GM23338 (cell line): ENCODE data around the gene MESD. TPM values are rescaled to one million over a fixed set of nuclear protein-coding genes. Genes with fewer than 3 reads are reported as not detected.

Source experiments
- ATAC-seq: fragments of 200-7000 bp; cut with Tn5 transposase; 3 replicates; pipeline ENCODE4 v1.9.1; 2020
- DNase-seq: peaks from one replicate; pipeline ENCODE4 v3.0.0-alpha.2; 2015; ENCODE audit warnings: low spot score
- H2AFZ ChIP-seq: fragments of 200-600 bp; sonication (generic); 2 replicates; pipeline ENCODE4 v1.8.0; 2016; ENCODE audit warnings: antibody characterized with exemption, mild to moderate bottlenecking, moderate library complexity
- H3F3A ChIP-seq: fragments of 200-600 bp; sonication (generic); replicated peaks from 2 replicates; pipeline ENCODE4 v1.8.0; 2017; ENCODE audit warnings: antibody characterized with exemption, mixed run types, low read depth
- H3K27ac ChIP-seq: fragments of 200-600 bp; sonication (generic); 2 replicates; pipeline ENCODE4 v1.6.1; 2016; ENCODE audit warnings: low read depth
- H3K27me3 ChIP-seq: fragments of 200-600 bp; sonication (generic); 2 replicates; pipeline ENCODE4 v1.8.0; 2016; ENCODE audit warnings: mild to moderate bottlenecking, mixed run types, moderate library complexity; ENCODE audit not compliant: insufficient read depth
- H3K36me3 ChIP-seq: fragments of 200-600 bp; sonication (generic); 2 replicates; pipeline ENCODE4 v1.8.0; 2016; ENCODE audit warnings: mild to moderate bottlenecking; ENCODE audit not compliant: insufficient read depth
- H3K4me1 ChIP-seq: fragments of 200-600 bp; sonication (generic); 2 replicates; pipeline ENCODE4 v1.8.0; 2016; ENCODE audit warnings: mild to moderate bottlenecking, moderate library complexity; ENCODE audit not compliant: insufficient read depth
- H3K4me2 ChIP-seq: fragments of 200-600 bp; sonication (generic); 2 replicates; pipeline ENCODE4 v1.7.1; 2017; ENCODE audit warnings: mixed run types
- H3K4me3 ChIP-seq: fragments of 200-600 bp; sonication (generic); 2 replicates; pipeline ENCODE4 v1.6.1; 2016; ENCODE audit warnings: mixed run types
- H3K79me2 ChIP-seq: fragments of 200-600 bp; sonication (generic); replicated peaks from 2 replicates; pipeline ENCODE4 v1.8.0; 2017; ENCODE audit warnings: mild to moderate bottlenecking; ENCODE audit not compliant: insufficient read depth
- H3K9me2 ChIP-seq: fragments of 200-600 bp; sonication (generic); 2 replicates; pipeline ENCODE4 v1.8.0; 2017; ENCODE audit not compliant: insufficient read depth
- H4K20me1 ChIP-seq: fragments of 200-600 bp; sonication (generic); replicated peaks from 2 replicates; pipeline ENCODE4 v1.8.0; 2017; ENCODE audit warnings: mild to moderate bottlenecking; ENCODE audit not compliant: insufficient read depth
- H3K27ac Mint-ChIP-seq: 2 replicates; pipeline ENCODE4 v1.8.0; 2020; ENCODE audit warnings: inconsistent platforms, mild to moderate bottlenecking, moderate library complexity, mixed read lengths
- H3K27me3 Mint-ChIP-seq: 3 replicates; pipeline ENCODE4 v1.8.0; 2022; ENCODE audit warnings: low read depth, mild to moderate bottlenecking, moderate library complexity, mixed read lengths, inconsistent platforms; ENCODE audit not compliant: insufficient read depth, poor library complexity
- H3K36me3 Mint-ChIP-seq: 3 replicates; pipeline ENCODE4 v1.8.0; 2021; ENCODE audit warnings: low read depth, mild to moderate bottlenecking, inconsistent platforms, moderate library complexity, mixed read lengths
- H3K4me1 Mint-ChIP-seq: 3 replicates; pipeline ENCODE4 v1.8.0; 2020; ENCODE audit warnings: mild to moderate bottlenecking, inconsistent platforms, mixed read lengths
- H3K4me3 Mint-ChIP-seq: 3 replicates; pipeline ENCODE4 v1.8.0; 2021; ENCODE audit warnings: moderate library complexity, mild to moderate bottlenecking, inconsistent platforms, mixed read lengths
- H3K9me3 Mint-ChIP-seq: 3 replicates; pipeline ENCODE4 v1.8.0; 2020; ENCODE audit warnings: moderate library complexity, mild to moderate bottlenecking, inconsistent platforms, mixed read lengths
- CTCF ChIP-seq, 2 experiments: fragments of 200-600 bp in 1 of 2; sonication (generic) in 1 of 2; conservative IDR thresholded peaks; 2 replicates each; pipeline versions ENCODE4 v1.5.1 to v1.6.1; 2016 to 2017; ENCODE audit warnings: antibody characterized with exemption in 2 of 2, low read depth in 2 of 2, mild to moderate bottlenecking in 2 of 2, moderate library complexity in 1 of 2
- EZH2phosphoT487 ChIP-seq: fragments of 200-600 bp; sonication (generic); IDR thresholded peaks from one replicate; pipeline ENCODE4 v1.8.1; 2018; ENCODE audit warnings: antibody characterized with exemption; ENCODE audit not compliant: unreplicated experiment
- JUNB ChIP-seq: IDR thresholded peaks from one replicate; pipeline ENCODE4 v1.6.1; 2016; ENCODE audit warnings: antibody characterized with exemption; ENCODE audit not compliant: unreplicated experiment
- POLR2AphosphoS5 ChIP-seq: IDR thresholded peaks from 2 replicates; pipeline ENCODE4 v1.6.1; 2016; ENCODE audit warnings: antibody characterized with exemption, low read depth
- REST ChIP-seq: IDR thresholded peaks from one replicate; pipeline ENCODE4 v1.6.1; 2018; ENCODE audit warnings: antibody characterized with exemption; ENCODE audit not compliant: unreplicated experiment
- STAT1 ChIP-seq: IDR thresholded peaks from one replicate; pipeline ENCODE4 v1.6.1; 2016; ENCODE audit warnings: antibody characterized with exemption; ENCODE audit not compliant: unreplicated experiment
- ZNF114 ChIP-seq: fragments of 250-450 bp; sonication (Bioruptor Pico); IDR thresholded peaks from 2 replicates; pipeline ENCODE4 v1.5.0; 2020; ENCODE audit warnings: mild to moderate bottlenecking, moderate library complexity
- ZNF331 ChIP-seq: fragments of 250-450 bp; sonication (Bioruptor Pico); IDR thresholded peaks from 2 replicates; pipeline ENCODE4 v1.5.0; 2020; ENCODE audit warnings: low read depth, mild to moderate bottlenecking, moderate library complexity
- ZNF462 ChIP-seq: fragments of 250-450 bp; sonication (Bioruptor Pico); IDR thresholded peaks from 2 replicates; pipeline ENCODE4 v1.5.0; 2020; ENCODE audit warnings: mild to moderate bottlenecking, moderate library complexity
- polyA plus RNA-seq: library from polyadenylated mRNA; unstranded; fragments of >200 nt; fragmentation: Nextera tagmentation; extraction: Ambion mirVana; gene quantifications from 2 replicates; pipeline ENCODE4 v1.2.1, GENCODE V29; 2016
- total RNA-seq: library from RNA; depleted of rRNA; stranded (reverse); fragments of >200 nt; shearing (Covaris generic); gene quantifications from 2 replicates; pipeline ENCODE4 v1.2.3, GENCODE V29; 2014

Gene MESD
- total and polyA plus RNA-seq, 2 experiments from 2014 or later, result 25.6 to 52.7 TPM

GRCh38 chr15:81033508-81033907, 43.9 kb upstream of the MESD start:
- Mint-ChIP-seq H3K4me3 (no peak overlapping the region), H3K4me1 (peaks cover 7% of the 10 kb centered on the region), H3K27me3 (peaks cover 2% of the 10 kb centered on the region), H3K9me3 (peaks cover 10% of the 10 kb centered on the region), H3K36me3 (peaks cover 11% of the 10 kb centered on the region; the same call in 2 of the 3 replicates), H3K27ac (no peak overlapping the region)
- Histone ChIP-seq H4K20me1 (no peaks in the 10 kb centered on the region), H3K27me3 (no peaks in the 10 kb centered on the region), H3K4me2 (no peak overlapping the region), H3F3A (no peaks in the 10 kb centered on the region), H2AFZ (no peak overlapping the region), H3K4me1 (no peaks in the 10 kb centered on the region), H3K27ac (no peak overlapping the region), H3K9me2 (0 out of 2 replicates have a peak, but pooled peaks cover 2% of the 10 kb centered on the region), H3K4me3 (no peak overlapping the region), H3K36me3 (no peaks in the 10 kb centered on the region), H3K79me2 (no peaks in the 10 kb centered on the region)
- DNase-seq (no peak), ATAC-seq (no peak)
- TF ChIP-seq EZH2phosphoT487 (no peak), POLR2AphosphoS5 (no peak), REST (no peak), ZNF462 (no peak), CTCF (conservative IDR thresholded peaks at IDR 0.05; ENCODE audit: low read depth in 2 of 2) (no peak), JUNB (no peak), ZNF331 (CRISPR knock-in tag) (no peak), STAT1 (no peak), ZNF114 (CRISPR knock-in tag) (no peak)
